SK-N-MC (cell line): Measurements from ENCODE around the gene ARID5B.

Source experiments
- EZH2 ChIP-seq: fragments of 200-600 bp; sonication (generic); IDR thresholded peaks from one replicate; pipeline ENCODE4 v1.6.1; 2017; ENCODE audit warnings: antibody characterized with exemption
- FOXP2 ChIP-seq: optimal IDR thresholded peaks from 2 replicates; pipeline ENCODE3; 2011; ENCODE audit warnings: mild to moderate bottlenecking, moderate library complexity; ENCODE audit not compliant: insufficient read depth; ENCODE audit errors: extremely low read length, control extremely low read depth
- POLR2AphosphoS5 ChIP-seq: IDR thresholded peaks from 2 replicates; pipeline ENCODE4 v1.6.1; 2012; ENCODE audit warnings: mild to moderate bottlenecking, low read depth, low read length, borderline replicate concordance

DNA sequence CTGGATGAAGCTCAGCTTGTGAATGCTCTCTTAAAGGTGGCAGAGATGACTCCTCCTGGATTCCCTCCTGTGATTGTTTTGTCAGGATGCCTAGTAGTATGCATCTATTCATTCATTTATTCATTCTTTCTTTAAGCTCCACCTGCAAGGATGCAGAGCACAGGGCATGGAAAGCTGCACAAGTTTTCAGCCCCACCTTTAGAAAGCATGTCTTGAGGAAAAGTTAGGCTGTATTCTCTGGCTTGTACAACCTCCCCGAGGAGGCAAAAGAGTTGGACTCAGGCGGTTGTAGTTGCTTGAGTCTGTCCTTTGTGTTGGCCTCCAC lies 22.4 kb downstream of the ARID5B start:
- TF ChIP-seq EZH2 = no peak
- TF ChIP-seq POLR2AphosphoS5 = no peak
- no peak for TF ChIP-seq FOXP2
